HG03025 (cell line): ENCODE results near the gene CCDC33.

Experiments
- ATAC-seq: cut with Tn5 transposase; IDR thresholded peaks from one replicate; pipeline ENCODE4 v1.9.1; 2021; ENCODE audit warnings: mild to moderate bottlenecking, moderate library complexity; ENCODE audit not compliant: unreplicated experiment, low FRiP score

Gene CCDC33

GRCh38 chr15:74330861-74331408, 94.8 kb downstream of the CCDC33 start:
- no peak for ATAC-seq

- no peak for ATAC-seq
These were observed 95.9 kb downstream of the CCDC33 start for GRCh38 chr15:74332011-74332410.

GRCh38 chr15:74332611-74333010, 96.5 kb downstream of the CCDC33 start:
- ATAC-seq = no peak

GRCh38 chr15:74333093-74333492, 97.0 kb downstream of the CCDC33 start:
- no peak for ATAC-seq

GRCh38 chr15:74333662-74334061, 97.5 kb downstream of the CCDC33 start:
- ATAC-seq = no peak

- ATAC-seq = no peak
These were observed 98.0 kb downstream of the CCDC33 start for GRCh38 chr15:74334127-74334526.

GRCh38 chr15:74335396-74335795, 99.3 kb downstream of the CCDC33 start:
- ATAC-seq = no peak

GRCh38 chr15:74336061-74337005, 100.2 kb downstream of the CCDC33 start:
- no peak for ATAC-seq

- ATAC-seq = no peak
These were observed 101.0 kb downstream of the CCDC33 start for GRCh38 chr15:74337146-74337545.

GRCh38 chr15:74337607-74338211, 101.6 kb downstream of the CCDC33 start:
- ATAC-seq = no peak

- ATAC-seq = no peak
These were observed 102.5 kb downstream of the CCDC33 start for GRCh38 chr15:74338676-74339075.

- no peak for ATAC-seq
These were observed 103.2 kb downstream of the CCDC33 start for GRCh38 chr15:74339371-74339770.

- no peak for ATAC-seq
These were observed 104.0 kb downstream of the CCDC33 start for GRCh38 chr15:74340150-74340549.

- no peak for ATAC-seq
These were observed 107.1 kb downstream of the CCDC33 start for GRCh38 chr15:74343127-74343796.

GRCh38 chr15:74343797-74344127, 107.6 kb downstream of the CCDC33 start:
- ATAC-seq = no peak

- no peak for ATAC-seq
These were observed 108.9 kb downstream of the CCDC33 start for GRCh38 chr15:74345051-74345450.

GRCh38 chr15:74347757-74348250, 111.7 kb downstream of the CCDC33 start:
- ATAC-seq = no peak

- no peak for ATAC-seq
These were observed 113.2 kb downstream of the CCDC33 start for GRCh38 chr15:74349241-74349778.

- ATAC-seq = no peak
These were observed 114.5 kb downstream of the CCDC33 start for GRCh38 chr15:74350295-74351275.

- no peak for ATAC-seq
These were observed 115.5 kb downstream of the CCDC33 start for GRCh38 chr15:74351670-74352069.
